Heart left ventricle (tissue), 16 donors: ENCODE results near the gene IRF1. TPM values are rescaled to one million over a fixed set of nuclear protein-coding genes. Genes with fewer than 3 reads are reported as not detected.

Source experiments
- ATAC-seq, 4 donors: fragments of 200-7000 bp; cut with Tn5 transposase; one replicate each; pipeline ENCODE4 v1.9.1; 2020 to 2022; ENCODE audit warnings: moderate library complexity in 4 of 4, mild to moderate bottlenecking in 3 of 4, moderate number of reproducible peaks in 1 of 4
- DNase-seq, 5 donors: peaks; one replicate each; pipeline ENCODE4 v3.0.0-alpha.2; 2020
- H3K27ac ChIP-seq, 12 donors: fragments of 200-600 bp; sonication (generic) in 4 of 12; one replicate each; pipeline versions ENCODE4 v1.5.0 to v1.8.0; 2016 to 2022; ENCODE audit warnings: mild to moderate bottlenecking in 2 of 12
- H3K27me3 ChIP-seq, 9 donors: fragments of 200-600 bp; sonication (generic) in 2 of 9; one replicate each; pipeline versions ENCODE4 v1.5.1 to v1.8.0; 2016 to 2022; ENCODE audit warnings: mild to moderate bottlenecking in 3 of 9
- H3K36me3 ChIP-seq, 9 donors: fragments of 200-600 bp; sonication (generic) in 2 of 9; one replicate each; pipeline versions ENCODE4 v1.5.0 to v1.8.0; 2018 to 2022; ENCODE audit warnings: mild to moderate bottlenecking in 2 of 9
- H3K4me1 ChIP-seq, 12 donors: fragments of 200-600 bp; sonication (generic) in 4 of 12; one replicate each; pipeline versions ENCODE4 v1.5.0 to v1.8.0; 2016 to 2022; ENCODE audit warnings: mild to moderate bottlenecking in 3 of 12
- H3K4me3 ChIP-seq, 12 donors: fragments of 200-600 bp; sonication (generic) in 4 of 12; one replicate each; pipeline versions ENCODE4 v1.5.0 to v1.8.0; 2017 to 2022; ENCODE audit warnings: mild to moderate bottlenecking in 9 of 12, moderate library complexity in 4 of 12
- H3K9me3 ChIP-seq, 12 donors: fragments of 200-600 bp; sonication (generic) in 4 of 12; one replicate each; pipeline versions ENCODE4 v1.5.0 to v1.8.0; 2016 to 2022; ENCODE audit warnings: mild to moderate bottlenecking in 1 of 12
- POLR2A ChIP-seq, 2 donors: fragments of 450-650 bp; IDR thresholded peaks; one replicate each; pipeline ENCODE4 v1.6.1; 2017; ENCODE audit warnings: antibody characterized with exemption in 2 of 2, mild to moderate bottlenecking in 2 of 2, moderate library complexity in 2 of 2
- WGBS, 4 donors: extraction: QIAGEN DNeasy Blood & Tissue Kit in 2 of 4; methylation state at CpG; one replicate each; pipeline versions ENCODE4 v1.1.5 to v1.1.7; 2013 to 2018; 5-methylcytosine and 5-hydroxymethylcytosine counted together
- intact Hi-C, 10 donors: fragments of 100-400 bp; cut with DNase I; formaldehyde crosslinking; loops; one replicate each; pipeline versions ENCODE4 v1.11.1 to v1.14.2; 2022
- polyA plus RNA-seq, 2 donors: library from polyadenylated mRNA; stranded (reverse); fragments of 200-250 nt; gene quantifications; one replicate each; pipeline ENCODE4 v1.2.3, GENCODE V29; 2013
- total RNA-seq, 9 donors: library from RNA; depleted of rRNA in 2 of 9; stranded (reverse); fragments of >200 nt in 2 of 9; fragmentation: NEBNext Ultra II Directional in 3 of 9; extraction: Animal tissue kit (Norgen Biotek cat#: 25700) in 3 of 9; gene quantifications; one replicate each; pipeline versions ENCODE4 v1.1.0 to v1.2.4, GENCODE V29; 2016 to 2023
- TF ChIP-seq, protein P1 (sequence below), 12 donors: fragments of 200-600 bp; sonication (generic) in 4 of 12; IDR thresholded peaks; one replicate each; pipeline versions ENCODE4 v1.5.0 to v1.8.0; 2018 to 2022; ENCODE audit warnings: antibody characterized with exemption in 12 of 12, mild to moderate bottlenecking in 5 of 12
- donor health status: ischemic (EF 13 %, LVEDD 7.1; RV severe dilation, severe dysfunction).
- donor health status: healthy with polysubstance abuse.
- donor health status: DM: no; HTN: yes; CAD: no.
- donor health status: DM: no; HTN: no; CAD: no.
- donor health status: ischemic (EF 25% LVEDD 6.9; RV normal size, moderate dysfunction).
- donor health status: ischemic (EF 25% LVEDD 5.7; RV mildly dilated, moderate dysfunction).
- donor health status: healthy.
- donor health status: DM: yes; HTN: yes; CAD: no.
- donor health status: ischemic (EF 35%, LVEDD 5.7; RV mildly dilated, moderate dysfunction).
- donor health status: nonischemic (EF 11% LVEDD 7.7; RV severe dilation, severe dysfunction).
- donor health status: DM: yes; HTN: yes; CAD: no.
- donor health status: PGD.
- donor health status: ischemic (EF 29% LVEDD 5.4; RV normal size, mild dysfunction).
- donor health status: nonischemic (EF 23%, LVEDD 6.1; RV moderate dilation, normal function).

Gene IRF1
- total and polyA plus RNA-seq, 11 donors: 7.5 to 190 (median 18.4) TPM

- peak overlapping the region in 6 of 12 donors; percentile 0 to 40 (median 15) for H3K4me3 ChIP-seq
- DNase-seq: no peak
- H3K27ac ChIP-seq: peak overlapping the region in 11 of 12 donors; percentile 31 to 92 (median 61)
- WGBS, 4 donors: 44 to 55% (median 47%) methylated on average over 15 of the region's 15 CpGs
- no peak for TF ChIP-seq POLR2A (IDR thresholded peaks at IDR 0.05)
- TF ChIP-seq, protein P1, sequence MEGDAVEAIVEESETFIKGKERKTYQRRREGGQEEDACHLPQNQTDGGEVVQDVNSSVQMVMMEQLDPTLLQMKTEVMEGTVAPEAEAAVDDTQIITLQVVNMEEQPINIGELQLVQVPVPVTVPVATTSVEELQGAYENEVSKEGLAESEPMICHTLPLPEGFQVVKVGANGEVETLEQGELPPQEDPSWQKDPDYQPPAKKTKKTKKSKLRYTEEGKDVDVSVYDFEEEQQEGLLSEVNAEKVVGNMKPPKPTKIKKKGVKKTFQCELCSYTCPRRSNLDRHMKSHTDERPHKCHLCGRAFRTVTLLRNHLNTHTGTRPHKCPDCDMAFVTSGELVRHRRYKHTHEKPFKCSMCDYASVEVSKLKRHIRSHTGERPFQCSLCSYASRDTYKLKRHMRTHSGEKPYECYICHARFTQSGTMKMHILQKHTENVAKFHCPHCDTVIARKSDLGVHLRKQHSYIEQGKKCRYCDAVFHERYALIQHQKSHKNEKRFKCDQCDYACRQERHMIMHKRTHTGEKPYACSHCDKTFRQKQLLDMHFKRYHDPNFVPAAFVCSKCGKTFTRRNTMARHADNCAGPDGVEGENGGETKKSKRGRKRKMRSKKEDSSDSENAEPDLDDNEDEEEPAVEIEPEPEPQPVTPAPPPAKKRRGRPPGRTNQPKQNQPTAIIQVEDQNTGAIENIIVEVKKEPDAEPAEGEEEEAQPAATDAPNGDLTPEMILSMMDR (IDR thresholded peaks at IDR 0.05): peak in 6 of 12 donors; percentile 10 to 46 (median 24)
- peak in 1 of 4 donors; percentile 10 for ATAC-seq
- H3K36me3 ChIP-seq: peaks cover 0 to 17% (median 0%) of the 10 kb centered on the region in 9 donors
- intact Hi-C loops: loop anchor here in 2 of 10 donors (2.0 to 5.0 kb wide), 2 partner anchors 26 to 37 kb away; no protein-coding TSS in a partner anchor
- peaks cover 0 to 6% (median 0%) of the 10 kb centered on the region in 12 donors for H3K9me3 ChIP-seq
- peaks cover 13 to 99% (median 63%) of the 10 kb centered on the region in 12 donors for H3K4me1 ChIP-seq
- no peaks in the 10 kb centered on the region for H3K27me3 ChIP-seq
Measured at GRCh38 chr5:132464156-132464939, 26.2 kb downstream of the IRF1 start.

DNA sequence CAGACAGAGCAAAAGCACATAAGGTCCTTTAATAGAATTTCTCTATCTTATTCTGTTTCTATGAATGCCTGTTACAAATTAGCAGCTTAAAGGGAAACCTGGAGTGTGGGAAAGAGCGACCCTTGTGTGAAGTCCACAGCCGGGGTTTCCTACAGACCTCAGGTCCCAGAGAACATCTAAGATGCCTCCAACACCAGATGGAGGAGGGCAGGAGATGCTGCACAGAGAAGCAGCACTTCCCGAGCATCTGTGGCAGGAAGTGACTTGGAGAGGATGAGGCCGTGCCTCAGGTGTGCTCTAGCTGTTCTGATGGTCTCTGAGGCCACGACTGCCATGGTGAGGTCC is 26.8 kb downstream of the IRF1 start:
- intact Hi-C loops: loop anchor here in 2 of 10 donors (2.0 to 5.0 kb wide), 2 partner anchors 25 to 36 kb away; no protein-coding TSS in a partner anchor
- DNase-seq: no peak
- 55 to 68% (median 64%) methylated on average over 5 of the region's 5 CpGs for whole genome bisulfite sequencing, 4 donors
- H3K9me3 ChIP-seq: peaks cover 0 to under 1% (median 0%) of the 10 kb centered on the region in 12 donors
- H3K4me3 ChIP-seq: peak overlapping the region in 4 of 12 donors; percentile 0 to 40 (median 18)
- peaks cover 16 to 99% (median 68%) of the 10 kb centered on the region in 12 donors for H3K4me1 ChIP-seq
- H3K36me3 ChIP-seq: peaks cover 0 to 17% (median 0%) of the 10 kb centered on the region in 9 donors
- ATAC-seq: no peak
- H3K27ac ChIP-seq: peak overlapping the region in 11 of 12 donors; percentile 31 to 92 (median 61)
- H3K27me3 ChIP-seq: no peaks in the 10 kb centered on the region
- TF ChIP-seq POLR2A (IDR thresholded peaks at IDR 0.05): no peak
- TF ChIP-seq, protein P1 (IDR thresholded peaks at IDR 0.05): no peak

DNA sequence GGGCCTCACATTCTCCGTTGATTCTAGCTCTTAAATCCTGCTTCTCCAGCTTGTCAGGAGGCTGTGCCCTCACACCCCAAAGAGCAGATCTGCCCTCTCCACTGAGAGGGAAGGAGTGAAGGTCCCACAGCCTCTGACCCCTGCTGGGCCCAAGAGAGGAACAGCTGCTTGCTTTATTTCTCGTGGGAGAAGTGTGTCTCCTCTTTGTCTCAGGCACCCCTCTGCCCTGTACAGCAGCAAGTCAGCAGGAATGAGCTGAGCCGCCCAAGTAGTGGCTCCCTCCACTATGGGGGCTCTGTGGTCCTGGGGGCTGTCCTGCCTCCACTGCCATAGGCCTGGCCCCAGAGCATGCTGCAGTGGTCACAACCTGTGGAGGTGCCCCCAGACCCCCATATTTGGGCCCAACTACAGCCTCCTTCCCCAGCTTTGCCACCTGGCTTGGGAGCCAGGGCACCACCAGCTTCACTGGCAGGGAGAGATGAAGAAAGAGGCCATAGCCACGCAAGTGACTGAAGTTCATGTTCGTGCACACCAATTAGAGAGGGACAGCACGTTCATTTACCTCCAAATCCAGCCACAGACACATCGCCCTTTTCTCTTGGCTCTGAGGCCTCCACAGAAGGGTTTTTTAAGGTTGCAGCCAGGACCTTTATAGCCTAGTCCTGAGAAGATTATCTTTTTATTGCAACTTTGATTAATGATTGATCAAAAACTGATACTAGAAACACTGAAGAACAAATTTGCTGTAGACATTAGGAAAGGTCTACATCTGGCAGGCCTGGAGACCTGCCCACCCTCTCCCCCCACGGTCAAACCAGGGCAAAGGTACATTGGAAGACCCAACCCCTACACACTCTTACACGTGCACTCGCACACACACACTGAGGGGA is 27.5 kb downstream of the IRF1 start:
- 79 to 85% (median 82%) methylated on average over 9 to 10 of the region's 10 CpGs for WGBS, 4 donors
- DNase-seq (no peak), ATAC-seq (no peak)
- H3K4me1 ChIP-seq: peaks cover 19 to 99% (median 69%) of the 10 kb centered on the region in 12 donors
- no peaks in the 10 kb centered on the region for H3K27me3 ChIP-seq
- intact Hi-C loops: loop anchor here in 1 of 10 donors (5.0 kb wide), 1 partner anchor 36 kb away; no protein-coding TSS in a partner anchor
- no peak overlapping the region for H3K4me3 ChIP-seq
- TF ChIP-seq, protein P1 (IDR thresholded peaks at IDR 0.05): no peak
- TF ChIP-seq POLR2A (IDR thresholded peaks at IDR 0.05): no peak
- H3K27ac ChIP-seq: peak overlapping the region in 6 of 12 donors; percentile 7 to 92 (median 64)
- H3K36me3 ChIP-seq: peaks cover 0 to 17% (median 0%) of the 10 kb centered on the region in 9 donors
- no peaks in the 10 kb centered on the region for H3K9me3 ChIP-seq
